HCT116 (cell line): ENCODE data around the gene CDHR5. TPM values are rescaled to one million over a fixed set of nuclear protein-coding genes. Genes with fewer than 3 reads are reported as not detected.

ENCODE experiments used
- ATAC-seq: fragments of 200-7000 bp; cut with Tn5 transposase; 2 replicates; pipeline ENCODE4 v1.9.1; 2020; ENCODE audit warnings: mild to moderate bottlenecking, moderate library complexity
- BruUV-seq: library from RNA; stranded (reverse); fragments of 400-500 nt; replicated peaks from 2 replicates; lab custom pipeline; 2021; lab: Mats Ljungman, UMichigan
- CTCF ChIA-PET: fragments of 300-600 bp; sonication (Branson Sonifier 250); formaldehyde crosslinking; loops from one replicate; lab custom pipeline; 2021; ENCODE audit warnings: antibody characterized with exemption; lab: Charles Lee
- POLR2A ChIA-PET: fragments of 300-600, 350-600 bp; sonication (Branson Sonifier 250); formaldehyde crosslinking; loops from one replicate; lab custom pipeline; 2021; ENCODE audit warnings: antibody characterized with exemption; lab: Charles Lee
- RAD21 ChIA-PET, 2 experiments: fragments of 300-600 bp; sonication (Branson Sonifier 250); formaldehyde crosslinking; loops; one replicate each; lab custom pipeline; 2023; ENCODE audit warnings: low total read pairs in 2 of 2; ENCODE audit not compliant: uncharacterized antibody in 2 of 2, unreplicated experiment in 2 of 2, low non-redundant PET in 1 of 2; lab: Charles Lee
- DNase-seq: peaks from one replicate; pipeline ENCODE4 v3.0.0-alpha.2; 2010; ENCODE audit warnings: low read depth, low spot score
- H2AFZ ChIP-seq: fragments of 200-600 bp; shearing (Covaris generic), sonication (generic); 2 replicates; pipeline ENCODE4 v1.6.1; 2017; ENCODE audit warnings: low read depth, mixed run types, mixed read lengths, antibody characterized with exemption, low read length; ENCODE audit not compliant: poor library complexity, severe bottlenecking
- H3K27ac ChIP-seq: 2 replicates; pipeline ENCODE4 v1.5.1; 2012; ENCODE audit warnings: low read depth, low read length
- H3K27me3 ChIP-seq: fragments of 200-600 bp; sonication (generic); 2 replicates; pipeline ENCODE4 v1.6.1; 2016; ENCODE audit warnings: mixed run types, low read length, mixed read lengths; ENCODE audit not compliant: insufficient read depth
- H3K36me3 ChIP-seq, 2 experiments: fragments of 200-500 bp in 1 of 2; fragments of 200-600 bp in 1 of 2; sonication (Bioruptor generic) in 1 of 2; sonication (generic) in 1 of 2; 2 replicates each; pipeline versions ENCODE4 v1.5.1 to v1.6.1; 2014 to 2016; ENCODE audit warnings: low read length in 2 of 2, inconsistent platforms in 1 of 2, mixed read lengths in 1 of 2, mixed run types in 1 of 2; ENCODE audit not compliant: insufficient read depth in 2 of 2, control insufficient read depth in 1 of 2
- H3K4me1 ChIP-seq, 2 experiments: fragments of 200-600 bp in 1 of 2; sonication (generic) in 1 of 2; 2 replicates each; pipeline versions ENCODE4 v1.5.1 to v1.6.1; 2012 to 2017; ENCODE audit warnings: low read length in 2 of 2, inconsistent platforms in 1 of 2, mild to moderate bottlenecking in 1 of 2, mixed read lengths in 1 of 2, mixed run types in 1 of 2, moderate library complexity in 1 of 2; ENCODE audit not compliant: insufficient read depth in 2 of 2, control insufficient read depth in 1 of 2
- H3K4me2 ChIP-seq: fragments of 200-600 bp; sonication (generic); 2 replicates; pipeline ENCODE4 v1.6.1; 2017; ENCODE audit warnings: mixed run types, low read length, mixed read lengths
- H3K4me3 ChIP-seq, 2 experiments: fragments of 200-600 bp in 1 of 2; sonication (generic) in 1 of 2; replicated peaks in 1 of 2; 2 replicates each; pipeline ENCODE4 v1.5.1; 2011 to 2016; ENCODE audit warnings: low read length in 2 of 2, control low read depth in 1 of 2, low read depth in 1 of 2, mild to moderate bottlenecking in 1 of 2, mixed read lengths in 1 of 2, mixed run types in 1 of 2
- H3K79me2 ChIP-seq: fragments of 200-600 bp; sonication (generic); 2 replicates; pipeline ENCODE4 v1.6.1; 2017; ENCODE audit warnings: mild to moderate bottlenecking, mixed run types, low read length, moderate library complexity, mixed read lengths; ENCODE audit not compliant: insufficient read depth
- H3K9ac ChIP-seq: fragments of 200-600 bp; sonication (generic); 2 replicates; pipeline ENCODE4 v1.6.1; 2016; ENCODE audit warnings: low read length, mixed read lengths
- H3K9me2 ChIP-seq: fragments of 200-600 bp; sonication (generic), shearing (Covaris generic); 2 replicates; pipeline ENCODE4 v1.6.1; 2017; ENCODE audit warnings: mixed run types, mild to moderate bottlenecking, moderate library complexity; ENCODE audit not compliant: insufficient read depth
- H3K9me3 ChIP-seq, 2 experiments: fragments of 200-500 bp in 1 of 2; fragments of 200-600 bp in 1 of 2; sonication (Bioruptor generic) in 1 of 2; sonication (generic) in 1 of 2; 2 replicates each; pipeline ENCODE4 v1.6.1; 2014 to 2017; ENCODE audit warnings: low read length in 2 of 2, mixed read lengths in 2 of 2, inconsistent platforms in 1 of 2, low read depth in 1 of 2, mild to moderate bottlenecking in 1 of 2, mixed run types in 1 of 2, moderate library complexity in 1 of 2; ENCODE audit not compliant: control insufficient read depth in 1 of 2, insufficient read depth in 1 of 2
- H4K20me1 ChIP-seq: fragments of 200-600 bp; sonication (generic), shearing (Covaris generic); 2 replicates; pipeline ENCODE4 v1.6.1; 2017; ENCODE audit warnings: mixed run types, mild to moderate bottlenecking, moderate library complexity; ENCODE audit not compliant: insufficient read depth
- CEBPB ChIP-seq: IDR thresholded peaks from 2 replicates; pipeline ENCODE4 v1.6.1; 2012; ENCODE audit warnings: low read depth
- EZH2phosphoT487 ChIP-seq: fragments of 200-600 bp; IDR thresholded peaks from 2 replicates; pipeline ENCODE4 v1.6.1; 2018; ENCODE audit warnings: antibody characterized with exemption, borderline replicate concordance
- POLR2AphosphoS5 ChIP-seq: IDR thresholded peaks from 2 replicates; pipeline ENCODE4 v1.6.1; 2011; ENCODE audit warnings: mild to moderate bottlenecking, low read depth, low read length, moderate library complexity
- ZNF274 ChIP-seq: fragments of 200-500 bp; sonication (Bioruptor generic); IDR thresholded peaks from 2 replicates; pipeline ENCODE4 v1.6.1; 2014; ENCODE audit warnings: mild to moderate bottlenecking, low read depth, low read length, inconsistent platforms
- intact Hi-C: fragments of 100-400 bp; cut with micrococcal nuclease; formaldehyde crosslinking; loops from 2 replicates; pipeline ENCODE4 v1.10.0; 2022
- total RNA-seq: library from RNA; stranded (reverse); gene quantifications from one replicate; pipeline ENCODE4 v1.2.1, GENCODE V29; 2021; ENCODE audit not compliant: unreplicated experiment

Gene CDHR5
- total RNA-seq, 1 experiment from 2014 or later, result not detected

- ChIA-PET POLR2A (no interaction called here), CTCF (no interaction called here), RAD21 (no interaction called here)
- no peak for ATAC-seq
- intact Hi-C loops, result no loop called here
- H4K20me1 ChIP-seq, result no peaks in the 10 kb centered on the region
- H2AFZ ChIP-seq, result no peak overlapping the region
- no peaks in the 10 kb centered on the region for H3K27me3 ChIP-seq
- no peak overlapping the region for H3K9ac ChIP-seq
- no peaks in the 10 kb centered on the region for H3K79me2 ChIP-seq
- no peak for TF ChIP-seq ZNF274
- no peak overlapping the region for H3K4me3 ChIP-seq
- no peaks in the 10 kb centered on the region for H3K9me2 ChIP-seq
- no peak overlapping the region for H3K4me2 ChIP-seq
- H3K4me1 ChIP-seq, result no peaks in the 10 kb centered on the region
- H3K36me3 ChIP-seq, result no peaks in the 10 kb centered on the region; a peak in 1 of 4 replicates
- BruUV-seq, result no TSS peak
- no peak for DNase-seq
- no peaks in the 10 kb centered on the region for H3K9me3 ChIP-seq
- H3K27ac ChIP-seq, result no peak overlapping the region
These were observed 14.0 kb upstream of the CDHR5 start for GRCh38 chr11:638631-639331.

DNA sequence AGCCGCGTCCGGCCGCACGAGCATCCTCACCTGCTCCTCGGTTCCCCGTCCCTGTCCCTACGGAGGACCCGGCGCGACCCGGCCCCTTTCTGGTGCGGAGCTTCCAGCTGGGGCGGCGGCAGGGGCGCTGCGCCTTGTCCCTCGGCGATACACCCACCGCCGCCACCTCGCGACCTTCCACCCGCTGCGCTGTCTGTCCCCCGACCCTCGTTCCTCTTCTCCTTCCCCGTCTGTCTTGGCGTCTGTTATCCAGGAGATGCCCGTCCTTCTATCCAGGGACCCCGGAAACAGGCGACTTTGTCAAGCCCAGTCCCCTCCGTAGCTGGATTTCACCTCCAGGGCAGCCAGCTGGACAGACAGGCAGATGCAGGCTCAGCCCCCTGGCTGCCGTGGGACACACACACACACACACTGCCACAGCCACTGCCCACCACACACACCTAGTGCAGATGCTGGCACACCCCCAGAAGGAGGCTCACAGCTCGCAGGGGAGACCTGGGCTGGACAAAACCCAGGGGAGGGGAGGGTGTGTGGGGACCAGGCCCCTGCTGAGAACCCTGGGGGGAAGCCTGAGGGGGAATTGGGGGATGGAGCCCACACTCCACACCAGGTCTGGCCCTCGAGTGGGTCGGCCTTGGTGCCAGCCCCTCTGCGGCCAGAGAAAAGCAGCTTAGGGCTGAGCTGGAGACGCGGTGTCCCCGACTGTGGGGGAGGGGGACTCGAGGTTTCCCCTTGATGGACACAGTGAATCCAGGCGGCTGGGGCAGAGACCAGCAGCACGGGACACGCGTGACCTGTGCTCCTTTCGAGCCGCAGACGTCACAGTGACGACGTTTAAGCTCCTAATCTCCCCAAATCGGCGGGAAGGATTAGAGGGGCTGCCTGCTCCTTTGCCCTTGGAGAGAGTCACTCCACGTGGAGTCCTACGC, 13.1 kb upstream of the CDHR5 start:
- ATAC-seq (no peak), DNase-seq (no peak)
- Histone ChIP-seq H3K9me2 (no peaks in the 10 kb centered on the region), H3K4me3 (no peak overlapping the region), H3K27me3 (no peaks in the 10 kb centered on the region), H3K36me3 (no peaks in the 10 kb centered on the region; a peak in 1 of 4 replicates), H3K9ac (no peak overlapping the region), H3K9me3 (no peaks in the 10 kb centered on the region), H3K27ac (no peak overlapping the region), H3K79me2 (no peaks in the 10 kb centered on the region), H2AFZ (no peak overlapping the region), H3K4me1 (no peaks in the 10 kb centered on the region), H3K4me2 (no peak overlapping the region), H4K20me1 (no peaks in the 10 kb centered on the region)
- intact Hi-C loops, result no loop called here
- BruUV-seq, result no TSS peak
- ChIA-PET CTCF (no interaction called here), RAD21 (no interaction called here), POLR2A (no interaction called here)
- TF ChIP-seq EZH2phosphoT487, result no peak
- no peak for TF ChIP-seq ZNF274
- TF ChIP-seq POLR2AphosphoS5, result no peak
- TF ChIP-seq CEBPB, result no peak
